ENCODE results near the gene ROMO1. TPM values are rescaled to one million over a fixed set of nuclear protein-coding genes. Genes with fewer than 3 reads are reported as not detected.

ROMO1 gene
- total and polyA plus RNA-seq, 10 of the 15 experiments (the other 5 are each of a cell fraction or from before 2014, with no cell fraction given): 23.2 to 631 (median 352) TPM

DNA sequence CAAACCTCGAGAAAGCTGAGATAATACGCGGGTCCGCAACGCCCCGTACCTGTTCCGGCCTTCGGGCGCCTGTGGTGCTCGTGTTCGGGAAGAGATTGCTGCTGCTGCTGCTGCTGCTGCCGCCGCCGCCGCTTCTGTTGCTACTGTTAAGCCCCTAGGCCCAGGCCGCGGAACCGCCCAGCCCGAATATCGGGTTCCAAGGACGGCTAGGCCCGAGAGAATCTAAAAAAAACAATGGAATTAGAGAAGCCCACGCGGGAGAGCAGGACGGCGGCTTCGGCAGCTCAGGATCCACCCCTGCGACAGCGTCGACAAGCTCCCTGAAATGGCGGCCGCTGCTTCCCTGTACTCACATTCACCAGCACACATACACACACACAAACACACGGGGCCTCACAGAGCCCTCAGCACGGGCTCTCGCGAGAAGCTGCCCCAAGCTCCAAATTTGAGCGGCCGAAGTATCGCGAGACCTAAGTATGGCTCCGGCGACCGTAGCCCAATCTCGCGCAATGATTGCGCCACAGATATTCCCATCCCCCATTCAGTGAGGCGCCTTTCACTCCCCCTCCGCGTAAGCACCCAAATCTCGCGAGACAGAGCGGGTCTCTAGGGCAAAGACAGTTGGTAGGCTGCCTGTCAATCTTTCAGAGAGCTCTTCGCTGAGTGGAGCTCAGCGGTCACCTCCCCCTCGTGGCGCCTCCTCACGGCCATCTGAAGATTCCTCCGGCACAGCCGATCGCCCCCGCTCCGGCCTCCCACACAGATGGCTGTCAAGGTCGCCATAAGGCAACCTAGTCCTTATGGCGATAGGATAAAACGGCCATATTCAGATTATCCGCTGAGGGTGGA lies 42.9 kb downstream of the ROMO1 start, which contains the start of gene RBM39 (continued):
- TF ChIP-seq BRCA1 (IDR thresholded peaks at IDR 0.05; ENCODE audit: low read depth, low read length) (peak; percentile 99), TAF1 (IDR thresholded peaks at IDR 0.05; ENCODE audit: borderline replicate concordance, low read depth, low read length) (peak; percentile 98), POLR2AphosphoS2 (IDR thresholded peaks at IDR 0.05; ENCODE audit: low read depth, low read length) (peak; percentile 95), RCOR1 (conservative IDR thresholded peaks at IDR 0.05; ENCODE audit: low read depth, low read length) (peak; percentile 100), RAD21 (IDR thresholded peaks at IDR 0.05; ENCODE audit: insufficient read depth, low read depth, low read length) (no peak), MEF2B (IDR thresholded peaks at IDR 0.05; ENCODE audit: partially characterized antibody, poor library complexity, severe bottlenecking) (peak; percentile 92), SIX5 (IDR thresholded peaks at IDR 0.05; ENCODE audit: low read depth, low read length, severe bottlenecking) (peak; percentile 45), CREB1 (IDR thresholded peaks at IDR 0.05; ENCODE audit: low read depth) (peak; percentile 96), SMAD1 (IDR thresholded peaks at IDR 0.05; ENCODE audit: low read depth, partially characterized antibody) (peak; percentile 85), ZNF207 (IDR thresholded peaks at IDR 0.05; ENCODE audit: borderline replicate concordance) (peak; percentile 95), MXI1 (IDR thresholded peaks at IDR 0.05; ENCODE audit: low read depth, low read length) (peak; percentile 95; the same call in 1 of the 2 replicates), CBX3 (IDR thresholded peaks at IDR 0.05; ENCODE audit: borderline replicate concordance, low read depth) (no peak), RELA (IDR thresholded peaks at IDR 0.05; ENCODE audit: borderline replicate concordance, partially characterized antibody) (peak; percentile 77), TCF3 (IDR thresholded peaks at IDR 0.05; ENCODE audit: borderline replicate concordance, insufficient read depth, low read depth, low read length) (peak; percentile 89; the same call in 1 of the 2 replicates), NBN (IDR thresholded peaks at IDR 0.05) (peak; percentile 93; the same call in 1 of the 2 replicates), SREBF1 (IDR thresholded peaks at IDR 0.05; ENCODE audit: low read length) (no peak)
- TF ChIP-seq, protein P1, sequence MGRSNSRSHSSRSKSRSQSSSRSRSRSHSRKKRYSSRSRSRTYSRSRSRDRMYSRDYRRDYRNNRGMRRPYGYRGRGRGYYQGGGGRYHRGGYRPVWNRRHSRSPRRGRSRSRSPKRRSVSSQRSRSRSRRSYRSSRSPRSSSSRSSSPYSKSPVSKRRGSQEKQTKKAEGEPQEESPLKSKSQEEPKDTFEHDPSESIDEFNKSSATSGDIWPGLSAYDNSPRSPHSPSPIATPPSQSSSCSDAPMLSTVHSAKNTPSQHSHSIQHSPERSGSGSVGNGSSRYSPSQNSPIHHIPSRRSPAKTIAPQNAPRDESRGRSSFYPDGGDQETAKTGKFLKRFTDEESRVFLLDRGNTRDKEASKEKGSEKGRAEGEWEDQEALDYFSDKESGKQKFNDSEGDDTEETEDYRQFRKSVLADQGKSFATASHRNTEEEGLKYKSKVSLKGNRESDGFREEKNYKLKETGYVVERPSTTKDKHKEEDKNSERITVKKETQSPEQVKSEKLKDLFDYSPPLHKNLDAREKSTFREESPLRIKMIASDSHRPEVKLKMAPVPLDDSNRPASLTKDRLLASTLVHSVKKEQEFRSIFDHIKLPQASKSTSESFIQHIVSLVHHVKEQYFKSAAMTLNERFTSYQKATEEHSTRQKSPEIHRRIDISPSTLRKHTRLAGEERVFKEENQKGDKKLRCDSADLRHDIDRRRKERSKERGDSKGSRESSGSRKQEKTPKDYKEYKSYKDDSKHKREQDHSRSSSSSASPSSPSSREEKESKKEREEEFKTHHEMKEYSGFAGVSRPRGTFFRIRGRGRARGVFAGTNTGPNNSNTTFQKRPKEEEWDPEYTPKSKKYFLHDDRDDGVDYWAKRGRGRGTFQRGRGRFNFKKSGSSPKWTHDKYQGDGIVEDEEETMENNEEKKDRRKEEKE (IDR thresholded peaks at IDR 0.05): no peak
- TF ChIP-seq, protein P2, sequence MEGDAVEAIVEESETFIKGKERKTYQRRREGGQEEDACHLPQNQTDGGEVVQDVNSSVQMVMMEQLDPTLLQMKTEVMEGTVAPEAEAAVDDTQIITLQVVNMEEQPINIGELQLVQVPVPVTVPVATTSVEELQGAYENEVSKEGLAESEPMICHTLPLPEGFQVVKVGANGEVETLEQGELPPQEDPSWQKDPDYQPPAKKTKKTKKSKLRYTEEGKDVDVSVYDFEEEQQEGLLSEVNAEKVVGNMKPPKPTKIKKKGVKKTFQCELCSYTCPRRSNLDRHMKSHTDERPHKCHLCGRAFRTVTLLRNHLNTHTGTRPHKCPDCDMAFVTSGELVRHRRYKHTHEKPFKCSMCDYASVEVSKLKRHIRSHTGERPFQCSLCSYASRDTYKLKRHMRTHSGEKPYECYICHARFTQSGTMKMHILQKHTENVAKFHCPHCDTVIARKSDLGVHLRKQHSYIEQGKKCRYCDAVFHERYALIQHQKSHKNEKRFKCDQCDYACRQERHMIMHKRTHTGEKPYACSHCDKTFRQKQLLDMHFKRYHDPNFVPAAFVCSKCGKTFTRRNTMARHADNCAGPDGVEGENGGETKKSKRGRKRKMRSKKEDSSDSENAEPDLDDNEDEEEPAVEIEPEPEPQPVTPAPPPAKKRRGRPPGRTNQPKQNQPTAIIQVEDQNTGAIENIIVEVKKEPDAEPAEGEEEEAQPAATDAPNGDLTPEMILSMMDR (IDR thresholded peaks at IDR 0.05 in 2 of 3, conservative IDR thresholded peaks at IDR 0.05 in 1 of 3; ENCODE audit: control insufficient read depth in 2 of 3, extremely low read depth in 1 of 3, insufficient read depth in 1 of 3, low read depth in 3 of 3, low read length in 3 of 3): peak; percentile 12 to 29 (median 18); a peak in 3 of 6 replicates
- TF ChIP-seq, protein P3, sequence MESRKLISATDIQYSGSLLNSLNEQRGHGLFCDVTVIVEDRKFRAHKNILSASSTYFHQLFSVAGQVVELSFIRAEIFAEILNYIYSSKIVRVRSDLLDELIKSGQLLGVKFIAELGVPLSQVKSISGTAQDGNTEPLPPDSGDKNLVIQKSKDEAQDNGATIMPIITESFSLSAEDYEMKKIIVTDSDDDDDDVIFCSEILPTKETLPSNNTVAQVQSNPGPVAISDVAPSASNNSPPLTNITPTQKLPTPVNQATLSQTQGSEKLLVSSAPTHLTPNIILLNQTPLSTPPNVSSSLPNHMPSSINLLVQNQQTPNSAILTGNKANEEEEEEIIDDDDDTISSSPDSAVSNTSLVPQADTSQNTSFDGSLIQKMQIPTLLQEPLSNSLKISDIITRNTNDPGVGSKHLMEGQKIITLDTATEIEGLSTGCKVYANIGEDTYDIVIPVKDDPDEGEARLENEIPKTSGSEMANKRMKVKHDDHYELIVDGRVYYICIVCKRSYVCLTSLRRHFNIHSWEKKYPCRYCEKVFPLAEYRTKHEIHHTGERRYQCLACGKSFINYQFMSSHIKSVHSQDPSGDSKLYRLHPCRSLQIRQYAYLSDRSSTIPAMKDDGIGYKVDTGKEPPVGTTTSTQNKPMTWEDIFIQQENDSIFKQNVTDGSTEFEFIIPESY (IDR thresholded peaks at IDR 0.05): peak; percentile 89; the same call in 1 of the 2 replicates
- TF ChIP-seq, protein P4, sequence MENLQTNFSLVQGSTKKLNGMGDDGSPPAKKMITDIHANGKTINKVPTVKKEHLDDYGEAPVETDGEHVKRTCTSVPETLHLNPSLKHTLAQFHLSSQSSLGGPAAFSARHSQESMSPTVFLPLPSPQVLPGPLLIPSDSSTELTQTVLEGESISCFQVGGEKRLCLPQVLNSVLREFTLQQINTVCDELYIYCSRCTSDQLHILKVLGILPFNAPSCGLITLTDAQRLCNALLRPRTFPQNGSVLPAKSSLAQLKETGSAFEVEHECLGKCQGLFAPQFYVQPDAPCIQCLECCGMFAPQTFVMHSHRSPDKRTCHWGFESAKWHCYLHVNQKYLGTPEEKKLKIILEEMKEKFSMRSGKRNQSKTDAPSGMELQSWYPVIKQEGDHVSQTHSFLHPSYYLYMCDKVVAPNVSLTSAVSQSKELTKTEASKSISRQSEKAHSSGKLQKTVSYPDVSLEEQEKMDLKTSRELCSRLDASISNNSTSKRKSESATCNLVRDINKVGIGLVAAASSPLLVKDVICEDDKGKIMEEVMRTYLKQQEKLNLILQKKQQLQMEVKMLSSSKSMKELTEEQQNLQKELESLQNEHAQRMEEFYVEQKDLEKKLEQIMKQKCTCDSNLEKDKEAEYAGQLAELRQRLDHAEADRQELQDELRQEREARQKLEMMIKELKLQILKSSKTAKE (IDR thresholded peaks at IDR 0.05; ENCODE audit: low read depth, poor library complexity, severe bottlenecking): no peak

All from GM12878 (cell line).